Neutrophil (primary cell): ENCODE measurements around the gene ZNF679.
"Not testable (repeated sequence)": the region's sequence is repeated elsewhere in the genome, so short reads cannot be mapped to it uniquely, and the experiment has no call there.

Experiments
- H3K27ac ChIP-seq: fragments of 200-600 bp; sonication (generic); 2 replicates; pipeline ENCODE4 v1.5.1; 2016; ENCODE audit warnings: mild to moderate bottlenecking, moderate library complexity
- H3K27me3 ChIP-seq: fragments of 200-600 bp; sonication (generic); 2 replicates; pipeline ENCODE4 v1.6.0; 2016; ENCODE audit warnings: mild to moderate bottlenecking
- H3K36me3 ChIP-seq: fragments of 200-600 bp; sonication (generic); 2 replicates; pipeline ENCODE4 v1.5.1; 2017
- H3K4me1 ChIP-seq, 2 experiments: fragments of 200-600 bp in 1 of 2; sonication (generic) in 1 of 2; 1 replicate in 1 of 2; 2 replicates in 1 of 2; pipeline versions ENCODE4 v1.5.1 to v1.6.1; 2013 to 2016; ENCODE audit warnings: low read depth in 1 of 2, low read length in 1 of 2, mild to moderate bottlenecking in 1 of 2, moderate library complexity in 1 of 2; ENCODE audit not compliant: control insufficient read depth in 1 of 2, insufficient read depth in 1 of 2
- H3K4me3 ChIP-seq, 2 experiments: fragments of 200-600 bp in 1 of 2; sonication (generic) in 1 of 2; 1 replicate in 1 of 2; 2 replicates in 1 of 2; pipeline ENCODE4 v1.5.1; 2013 to 2016; ENCODE audit warnings: low read depth in 1 of 2, low read length in 1 of 2, mild to moderate bottlenecking in 1 of 2, moderate library complexity in 1 of 2
- H3K9me3 ChIP-seq: fragments of 200-600 bp; sonication (generic); 2 replicates; pipeline ENCODE4 v1.5.1; 2016
- CTCF ChIP-seq: fragments of 200-600 bp; sonication (generic); IDR thresholded peaks from 2 replicates; pipeline ENCODE4 v1.5.1; 2016; ENCODE audit warnings: antibody characterized with exemption

The ZNF679 gene

DNA sequence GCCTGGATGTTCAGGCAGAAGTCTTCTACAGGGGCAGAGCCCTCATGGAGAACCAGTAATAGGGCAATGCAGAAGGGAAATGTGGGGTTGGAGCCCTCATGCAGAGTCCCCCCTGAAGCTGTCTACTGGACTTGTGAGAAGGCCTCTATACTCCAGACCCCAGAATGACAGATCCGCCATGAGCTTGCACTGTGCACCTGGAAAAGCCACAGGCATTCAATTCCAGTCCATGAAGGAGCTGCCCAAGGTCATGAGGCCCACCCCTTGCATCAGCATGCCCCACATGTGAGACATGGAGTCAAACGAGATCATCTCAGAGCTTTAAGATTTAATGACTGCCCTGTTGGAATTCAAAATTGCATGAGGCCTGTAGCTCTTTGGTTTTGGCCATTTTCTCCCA is 4.9 kb upstream of the ZNF679 start:
- Histone ChIP-seq H3K27me3 (no peaks in the 10 kb centered on the region), H3K9me3 (peaks cover 10% of the 10 kb centered on the region), H3K4me1 (no peaks in the 10 kb centered on the region), H3K36me3 (no peaks in the 10 kb centered on the region), H3K27ac (no peak overlapping the region), H3K4me3 (no peak overlapping the region)
- TF ChIP-seq CTCF = no peak

DNA sequence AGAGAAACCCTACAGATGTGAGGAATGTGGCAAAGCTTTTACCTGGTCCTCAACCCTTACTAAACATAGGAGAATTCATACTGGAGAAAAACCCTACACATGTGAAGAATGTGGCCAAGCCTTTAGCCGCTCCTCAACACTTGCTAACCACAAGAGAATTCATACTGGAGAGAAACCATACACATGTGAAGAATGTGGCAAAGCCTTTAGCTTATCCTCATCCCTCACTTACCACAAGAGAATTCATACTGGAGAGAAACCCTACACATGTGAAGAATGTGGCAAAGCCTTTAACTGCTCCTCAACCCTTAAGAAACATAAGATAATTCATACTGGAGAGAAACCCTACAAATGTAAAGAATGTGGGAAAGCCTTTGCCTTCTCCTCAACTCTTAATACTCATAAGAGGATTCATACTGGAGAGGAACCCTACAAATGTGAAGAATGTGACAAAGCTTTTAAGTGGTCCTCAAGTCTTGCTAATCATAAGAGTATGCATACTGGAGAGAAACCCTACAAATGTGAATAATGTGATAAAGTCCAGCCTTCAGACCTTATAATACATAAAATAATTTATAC is 38.2 kb downstream of the ZNF679 start:
- Histone ChIP-seq H3K27ac (no peak overlapping the region), H3K4me3 (no peak overlapping the region), H3K9me3 (peaks cover 20% of the 10 kb centered on the region), H3K4me1 (no peaks in the 10 kb centered on the region), H3K36me3 (no peaks in the 10 kb centered on the region), H3K27me3 (no peaks in the 10 kb centered on the region)
- no peak for TF ChIP-seq CTCF

GRCh38 chr7:64277630-64278029 is 49.4 kb downstream of the ZNF679 start:
- Histone ChIP-seq H3K36me3 (no peaks in the 10 kb centered on the region), H3K4me1 (no peaks in the 10 kb centered on the region), H3K27ac (no peak overlapping the region), H3K9me3 (no peaks in the 10 kb centered on the region), H3K4me3 (no peak overlapping the region), H3K27me3 (no peaks in the 10 kb centered on the region)
- no peak for TF ChIP-seq CTCF

DNA sequence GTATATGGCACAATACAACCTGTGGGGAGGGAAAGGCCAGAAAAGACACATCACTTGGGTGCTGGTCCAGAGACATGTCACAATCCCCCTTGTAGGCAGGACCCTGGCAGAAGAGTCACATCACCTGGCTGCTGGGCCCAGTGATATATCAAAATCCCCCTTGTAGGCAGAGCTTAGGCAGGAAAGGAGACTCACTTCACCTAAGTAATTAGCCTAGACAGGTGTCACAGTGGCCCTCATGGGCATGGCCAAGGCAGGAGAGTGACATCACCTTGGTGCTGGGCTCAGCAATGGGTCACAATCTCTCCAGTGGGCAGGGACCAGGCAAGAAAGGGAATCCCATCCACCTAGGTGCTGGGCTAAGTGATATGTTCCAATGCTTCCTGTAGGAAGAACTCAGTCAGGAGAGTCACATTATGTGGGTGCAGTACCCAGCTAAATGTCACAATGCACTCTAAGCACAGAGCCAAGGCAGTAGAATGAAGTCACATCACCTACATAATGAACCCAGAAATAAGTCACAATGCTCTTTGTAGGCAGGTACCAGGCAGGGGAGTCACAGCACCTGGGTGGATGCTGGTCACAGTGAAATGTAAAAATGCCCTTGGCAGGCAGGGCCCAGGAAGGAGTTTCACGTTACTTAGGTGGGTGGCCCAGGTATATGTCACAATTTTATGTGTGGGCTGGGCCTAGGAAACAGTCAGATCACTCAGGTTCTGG is 66.6 kb downstream of the ZNF679 start:
- no peak overlapping the region for H3K27ac ChIP-seq
- no peaks in the 10 kb centered on the region for H3K36me3 ChIP-seq
- no peaks in the 10 kb centered on the region for H3K4me1 ChIP-seq
- H3K27me3 ChIP-seq = no peaks in the 10 kb centered on the region
- no peak for TF ChIP-seq CTCF
- peaks cover 9% of the 10 kb centered on the region for H3K9me3 ChIP-seq
- H3K4me3 ChIP-seq = no peak overlapping the region

DNA sequence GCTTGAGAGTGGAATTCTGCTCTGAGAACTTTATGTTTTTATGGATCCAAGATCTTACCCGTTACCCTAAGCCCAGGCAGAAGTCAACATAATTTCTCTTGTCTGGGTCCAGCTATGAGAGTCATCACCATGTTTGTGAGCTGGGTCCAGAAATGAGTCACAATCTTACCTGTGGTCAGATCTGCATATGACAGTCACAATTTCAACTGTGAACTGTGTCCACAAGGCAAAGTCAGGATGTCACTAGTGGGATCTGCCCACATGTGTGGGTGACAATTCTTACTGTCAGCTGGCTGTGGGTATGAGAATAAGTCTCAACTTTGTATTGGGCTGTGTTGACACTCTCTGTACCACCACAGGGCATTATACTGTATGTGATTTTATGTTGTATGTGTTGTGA is 69.1 kb downstream of the ZNF679 start:
- not testable (repeated sequence) for H3K4me1 ChIP-seq, H3K36me3 ChIP-seq, H3K27ac ChIP-seq, H3K4me3 ChIP-seq, H3K27me3 ChIP-seq, H3K9me3 ChIP-seq

DNA sequence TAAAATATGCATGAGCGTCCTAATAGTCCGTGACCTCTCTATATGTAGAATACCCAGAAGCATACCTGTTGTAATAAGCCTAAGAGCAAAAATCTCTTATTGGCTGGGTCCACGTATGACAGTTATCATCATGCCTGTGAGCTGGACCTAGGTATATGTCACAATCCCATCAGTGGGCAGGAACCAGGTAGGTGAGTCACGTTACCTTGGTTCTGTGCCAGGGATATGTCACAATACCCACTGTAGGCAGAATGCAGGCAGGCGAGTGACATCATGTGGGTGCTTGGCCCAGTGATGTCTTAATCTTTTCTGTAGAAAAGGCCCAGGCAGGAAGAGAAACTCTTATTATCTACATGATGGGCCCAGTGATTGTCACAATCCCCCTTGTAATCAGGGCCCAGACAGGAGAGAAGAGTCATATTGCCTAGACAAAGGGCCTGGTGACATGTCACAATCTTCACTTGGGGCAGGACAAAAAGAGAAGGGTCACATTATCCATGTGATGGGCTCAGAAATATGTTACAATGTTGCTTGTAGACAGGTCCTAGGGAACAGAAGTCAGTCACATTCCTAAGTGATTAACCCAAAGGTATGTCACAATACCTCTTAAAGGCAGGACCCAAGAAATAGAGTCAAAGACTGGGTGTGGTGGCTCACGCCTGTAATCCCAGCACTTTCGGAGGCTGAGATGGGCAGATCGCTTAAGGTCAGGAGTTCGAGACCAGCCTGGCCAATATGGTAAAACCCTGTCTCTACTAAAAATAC is 72.5 kb downstream of the ZNF679 start:
- H3K27me3 ChIP-seq = peaks cover 5% of the 10 kb centered on the region
- H3K4me1 ChIP-seq = no peaks in the 10 kb centered on the region
- no peak overlapping the region for H3K4me3 ChIP-seq
- TF ChIP-seq CTCF = no peak
- no peaks in the 10 kb centered on the region for H3K9me3 ChIP-seq
- no peak overlapping the region for H3K27ac ChIP-seq
- H3K36me3 ChIP-seq = no peaks in the 10 kb centered on the region
